ENCODE data around the gene CFAP20DC. TPM values are rescaled to one million over a fixed set of nuclear protein-coding genes. Genes with fewer than 3 reads are reported as not detected.

The CFAP20DC gene
- total and polyA plus RNA-seq, 2 of the 4 experiments (the other 2 are of a cell fraction): 1.2 to 1.6 TPM

- H3K4ac ChIP-seq (ENCODE audit: low read depth, low read length): no peak overlapping the region
- no peak overlapping the region for H3K18ac ChIP-seq (ENCODE audit: low read depth, low read length)
- TF ChIP-seq NFE2L2 (IDR thresholded peaks at IDR 0.05; ENCODE audit: low read depth, low read length) (no peak), RCOR1 (IDR thresholded peaks at IDR 0.05; ENCODE audit: insufficient replicate concordance, low read length) (no peak), CEBPB (IDR thresholded peaks at IDR 0.05; ENCODE audit: low read depth, low read length) (no peak), POLR2A (IDR thresholded peaks at IDR 0.05; ENCODE audit: low read depth, low read length) (no peak), FOS (IDR thresholded peaks at IDR 0.05; ENCODE audit: low read depth, low read length) (no peak), CTCF (conservative IDR thresholded peaks at IDR 0.05; ENCODE audit: low read depth, low read length) (no peak), SMC3 (IDR thresholded peaks at IDR 0.05; ENCODE audit: low read depth, low read length) (no peak), MAZ (IDR thresholded peaks at IDR 0.05; ENCODE audit: borderline replicate concordance, low read depth, low read length) (no peak), USF2 (IDR thresholded peaks at IDR 0.05; ENCODE audit: low read depth, low read length) (no peak), MXI1 (IDR thresholded peaks at IDR 0.05; ENCODE audit: borderline replicate concordance, low read depth, low read length) (no peak), RAD21 (IDR thresholded peaks at IDR 0.05; ENCODE audit: low read length) (no peak), RFX5 (IDR thresholded peaks at IDR 0.05; ENCODE audit: low read depth, low read length) (no peak), BHLHE40 (IDR thresholded peaks at IDR 0.05; ENCODE audit: low read depth, low read length) (no peak), CHD1 (IDR thresholded peaks at IDR 0.05; ENCODE audit: low read depth, low read length) (no peak), MAFK (IDR thresholded peaks at IDR 0.05; ENCODE audit: low read depth, low read length) (no peak), ELK1 (IDR thresholded peaks at IDR 0.05; ENCODE audit: borderline replicate concordance, low read depth, low read length) (no peak)
- ChIA-PET POLR2A (ENCODE audit: unreplicated experiment) (no interaction called here), CTCF (no interaction called here)
- no peaks in the 10 kb centered on the region for H3K4me1 ChIP-seq (ENCODE audit: control insufficient read depth, insufficient read depth, low read length)
- no peak overlapping the region for H2BK20ac ChIP-seq (ENCODE audit: low read depth, low read length)
- H2AK9ac ChIP-seq (replicated peaks; ENCODE audit: low read depth, low read length, poor library complexity): no peak overlapping the region
- no peaks in the 10 kb centered on the region for H3K27me3 ChIP-seq (ENCODE audit: control insufficient read depth, insufficient read depth, low read length)
- DNase-seq: no peak
- H4K5ac ChIP-seq (ENCODE audit: low read depth, low read length): no peak overlapping the region
- intact Hi-C loops (cut with micrococcal nuclease): no loop called here
- H3K9ac ChIP-seq (ENCODE audit: low read depth, low read length): no peak overlapping the region
- H3K14ac ChIP-seq (replicated peaks; ENCODE audit: low read depth, low read length): no peak overlapping the region
- no peak overlapping the region for H3K56ac ChIP-seq (ENCODE audit: extremely low read depth, insufficient read depth, low read length)
- no peak for ATAC-seq (ENCODE audit: low read depth)
- in situ Hi-C loops (cut with MboI; ENCODE audit: low sequenced_read_pairs): no loop called here
- no peak overlapping the region for H2AFZ ChIP-seq (replicated peaks; ENCODE audit: low read length, poor library complexity)
- H3K79me1 ChIP-seq (ENCODE audit: low read depth in 1 of 2, low read length in 2 of 2): no peaks in the 10 kb centered on the region
- no peak overlapping the region for H2BK120ac ChIP-seq (ENCODE audit: low read depth, low read length)
- H3K23ac ChIP-seq (ENCODE audit: low read depth, low read length): no peak overlapping the region
- H4K91ac ChIP-seq (ENCODE audit: insufficient read depth, low read depth, low read length): no peak overlapping the region
- no peaks in the 10 kb centered on the region for H3K9me1 ChIP-seq (ENCODE audit: insufficient read depth, low read length)
- H2BK5ac ChIP-seq (ENCODE audit: low read depth, low read length, poor library complexity, severe bottlenecking): no peak overlapping the region
- H4K8ac ChIP-seq (ENCODE audit: low read depth in 2 of 2, low read length in 2 of 2): no peak overlapping the region
- H3K27ac ChIP-seq (ENCODE audit: insufficient read depth, low read length): no peak overlapping the region
- H3K36me3 ChIP-seq (ENCODE audit: control insufficient read depth, insufficient read depth, low read length): no peaks in the 10 kb centered on the region
- no peaks in the 10 kb centered on the region for H3K9me3 ChIP-seq (ENCODE audit: control insufficient read depth, insufficient read depth, low read length)
- no peak overlapping the region for H2BK15ac ChIP-seq (ENCODE audit: low read depth, low read length)
- H3K4me3 ChIP-seq (ENCODE audit: insufficient read depth, low read depth, low read length): no peak overlapping the region
- BruUV-seq (replicated peaks): no TSS peak
- WGBS, 2 experiments (ENCODE audit: extremely low coverage in 2 of 2, insufficient read length in 1 of 2): no CpG with 5 or more reads among the region's 4 CpGs
- no peak overlapping the region for H2AK5ac ChIP-seq (ENCODE audit: low read depth, low read length)
- no peak overlapping the region for H3K4me2 ChIP-seq (ENCODE audit: low read depth, low read length)
- no peaks in the 10 kb centered on the region for H4K20me1 ChIP-seq (ENCODE audit: insufficient read depth, low read length)
- dilution Hi-C loops (cut with HindIII; ENCODE audit: low sequenced_read_pairs, unreplicated experiment): no loop called here
These were observed 152.2 kb downstream of the CFAP20DC start for GRCh38 chr3:58897646-58898045.
